ENCODE data around the gene SYT1.

Gene SYT1

DNA sequence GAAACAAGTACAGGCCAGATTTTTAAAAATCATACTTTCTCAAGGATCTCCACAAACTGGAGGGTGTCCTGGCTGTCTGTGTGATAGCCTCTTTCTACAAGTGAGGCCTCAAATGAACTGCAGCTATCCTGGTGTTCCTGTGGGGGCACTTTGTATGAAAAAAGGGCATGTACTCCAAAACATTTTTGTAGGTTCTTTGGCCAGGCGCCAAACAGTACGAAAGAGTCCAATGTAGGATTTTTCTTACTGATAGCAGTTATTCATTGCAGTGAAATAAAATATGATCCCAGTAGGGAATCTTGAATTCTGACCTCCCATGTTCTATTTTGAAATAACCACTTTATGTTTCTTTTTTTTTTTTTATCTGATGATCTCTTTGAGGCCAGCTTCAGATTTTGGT is 444.5 kb downstream of the SYT1 start:
- TF ChIP-seq, protein P1, sequence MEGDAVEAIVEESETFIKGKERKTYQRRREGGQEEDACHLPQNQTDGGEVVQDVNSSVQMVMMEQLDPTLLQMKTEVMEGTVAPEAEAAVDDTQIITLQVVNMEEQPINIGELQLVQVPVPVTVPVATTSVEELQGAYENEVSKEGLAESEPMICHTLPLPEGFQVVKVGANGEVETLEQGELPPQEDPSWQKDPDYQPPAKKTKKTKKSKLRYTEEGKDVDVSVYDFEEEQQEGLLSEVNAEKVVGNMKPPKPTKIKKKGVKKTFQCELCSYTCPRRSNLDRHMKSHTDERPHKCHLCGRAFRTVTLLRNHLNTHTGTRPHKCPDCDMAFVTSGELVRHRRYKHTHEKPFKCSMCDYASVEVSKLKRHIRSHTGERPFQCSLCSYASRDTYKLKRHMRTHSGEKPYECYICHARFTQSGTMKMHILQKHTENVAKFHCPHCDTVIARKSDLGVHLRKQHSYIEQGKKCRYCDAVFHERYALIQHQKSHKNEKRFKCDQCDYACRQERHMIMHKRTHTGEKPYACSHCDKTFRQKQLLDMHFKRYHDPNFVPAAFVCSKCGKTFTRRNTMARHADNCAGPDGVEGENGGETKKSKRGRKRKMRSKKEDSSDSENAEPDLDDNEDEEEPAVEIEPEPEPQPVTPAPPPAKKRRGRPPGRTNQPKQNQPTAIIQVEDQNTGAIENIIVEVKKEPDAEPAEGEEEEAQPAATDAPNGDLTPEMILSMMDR (conservative IDR thresholded peaks at IDR 0.05; ENCODE audit: control insufficient read depth, insufficient read depth, low read depth, low read length), result no peak
- no peak overlapping the region for H3K4me3 ChIP-seq (ENCODE audit: control insufficient read depth, low read depth, low read length)
- no peak for DNase-seq (ENCODE audit: low read depth)

DNA sequence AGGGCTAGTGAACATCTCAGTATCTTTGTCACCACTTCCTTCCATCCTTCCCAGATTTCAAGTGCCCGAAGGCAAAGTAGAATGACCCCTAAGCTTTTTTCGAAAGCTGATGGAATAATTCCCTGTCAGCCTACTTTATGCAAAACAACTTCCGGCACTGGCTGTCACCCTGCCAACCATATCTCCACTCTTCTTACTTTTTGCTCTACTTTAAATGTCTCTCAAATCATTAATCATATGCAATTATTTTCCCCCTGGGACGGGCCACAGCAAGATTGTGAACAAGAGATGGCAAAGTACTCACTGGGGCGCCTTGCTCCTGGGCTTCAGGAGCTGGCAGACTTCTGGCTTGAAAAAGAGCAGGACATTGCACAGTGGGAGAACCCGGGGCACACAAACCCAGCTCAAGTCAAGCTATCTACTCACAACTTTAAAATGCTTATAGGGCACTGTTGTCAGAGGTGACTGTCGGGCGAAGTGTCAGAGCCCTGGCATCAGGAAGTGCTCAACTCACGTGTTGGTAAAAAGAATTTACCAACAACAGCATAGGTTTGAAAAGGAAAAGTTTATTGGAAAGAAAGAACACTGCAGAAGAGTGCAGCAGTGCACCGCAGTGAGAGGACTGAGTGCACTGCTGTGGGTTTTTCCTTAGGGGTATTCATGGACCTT is 452.7 kb downstream of the SYT1 start:
- H3K4me3 ChIP-seq (ENCODE audit: control insufficient read depth, low read depth, low read length), result no peak overlapping the region
- TF ChIP-seq, protein P1 (conservative IDR thresholded peaks at IDR 0.05; ENCODE audit: control insufficient read depth, insufficient read depth, low read depth, low read length), result no peak
- DNase-seq (ENCODE audit: low read depth), result no peak

DNA sequence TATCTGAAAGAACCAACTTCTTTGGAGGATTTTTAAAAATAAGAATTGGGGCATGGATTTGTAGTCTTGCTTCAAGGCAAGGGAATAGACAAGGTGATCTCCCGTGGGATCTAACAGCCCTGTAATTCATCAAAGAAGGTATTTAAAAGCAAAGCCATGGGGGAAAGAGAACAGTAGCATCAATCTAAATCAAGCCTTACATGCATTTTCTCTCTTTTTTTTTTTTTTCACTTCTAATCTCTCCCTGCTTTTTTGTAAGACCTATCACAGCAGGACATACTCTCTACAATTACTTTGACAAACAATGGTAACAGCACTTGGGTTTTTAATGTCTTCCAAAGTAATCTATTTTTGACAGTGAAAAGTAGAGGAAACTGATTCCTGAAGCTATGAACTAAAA is 458.3 kb downstream of the SYT1 start:
- DNase-seq (ENCODE audit: low read depth), result no peak
- TF ChIP-seq, protein P1 (conservative IDR thresholded peaks at IDR 0.05; ENCODE audit: control insufficient read depth, insufficient read depth, low read depth, low read length), result no peak
- H3K4me3 ChIP-seq (ENCODE audit: control insufficient read depth, low read depth, low read length), result no peak overlapping the region

DNA sequence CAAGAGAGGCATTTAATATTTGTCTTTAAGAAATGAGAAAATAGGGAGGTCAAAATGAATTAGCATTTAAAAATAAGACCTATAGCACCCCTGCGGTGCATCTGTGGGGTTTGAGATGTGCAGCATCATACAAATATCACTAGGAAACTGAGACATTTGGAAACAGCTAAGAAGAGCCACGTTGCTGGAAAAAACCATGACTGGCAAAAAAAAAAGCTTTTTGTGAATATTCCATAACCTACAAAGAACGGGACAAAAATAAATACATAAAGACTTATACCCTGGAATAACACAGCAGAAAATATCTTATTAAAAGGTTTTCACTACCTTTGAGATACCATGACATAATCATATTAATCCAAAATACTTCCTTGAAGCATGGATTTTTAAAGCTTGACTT is 460.0 kb downstream of the SYT1 start:
- DNase-seq (ENCODE audit: low read depth), result no peak
- TF ChIP-seq, protein P1 (conservative IDR thresholded peaks at IDR 0.05; ENCODE audit: control insufficient read depth, insufficient read depth, low read depth, low read length), result no peak
- no peak overlapping the region for H3K4me3 ChIP-seq (ENCODE audit: control insufficient read depth, low read depth, low read length)

DNA sequence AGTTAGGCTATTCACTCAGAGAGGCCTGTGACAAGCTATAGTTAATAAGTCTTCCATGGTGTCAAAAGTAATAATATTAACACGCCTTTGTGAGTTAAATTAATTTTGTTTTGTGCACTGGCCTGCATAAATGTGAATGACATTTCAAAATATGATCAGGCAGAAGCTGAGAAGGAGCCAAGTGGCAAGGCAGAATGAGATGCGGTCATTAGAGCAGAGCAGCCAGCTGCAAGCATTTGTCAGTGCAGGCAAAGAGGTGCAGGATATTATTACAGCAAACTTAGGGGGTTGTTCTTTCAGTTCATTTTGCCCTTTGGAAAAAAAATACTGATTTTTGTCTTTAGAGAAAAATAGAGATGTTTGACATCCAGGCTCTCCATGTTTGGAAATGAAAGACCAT is 461.6 kb downstream of the SYT1 start:
- TF ChIP-seq, protein P1 (conservative IDR thresholded peaks at IDR 0.05; ENCODE audit: control insufficient read depth, insufficient read depth, low read depth, low read length), result no peak
- no peak for DNase-seq (ENCODE audit: low read depth)
- H3K4me3 ChIP-seq (ENCODE audit: control insufficient read depth, low read depth, low read length), result no peak overlapping the region

DNA sequence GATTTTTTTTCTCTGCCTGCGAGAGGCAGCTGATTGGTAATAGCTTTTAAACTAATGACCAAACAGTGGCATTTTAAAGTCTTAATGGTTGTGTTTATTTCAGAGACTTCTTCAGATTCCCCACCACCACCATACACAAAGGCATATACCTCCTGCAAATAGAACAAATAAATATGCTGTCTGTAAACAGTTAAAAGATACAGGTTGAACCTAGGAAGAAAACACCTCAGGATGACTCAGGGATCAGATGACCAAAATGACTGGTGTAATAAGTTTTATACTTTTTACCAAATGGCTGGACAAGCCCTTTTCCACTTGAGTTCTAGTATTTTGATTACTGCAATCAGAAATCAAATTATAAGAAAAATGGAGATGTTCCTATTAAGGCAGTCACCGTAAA is 462.1 kb downstream of the SYT1 start:
- TF ChIP-seq, protein P1 (conservative IDR thresholded peaks at IDR 0.05; ENCODE audit: control insufficient read depth, insufficient read depth, low read depth, low read length), result no peak
- no peak for DNase-seq (ENCODE audit: low read depth)
- no peak overlapping the region for H3K4me3 ChIP-seq (ENCODE audit: control insufficient read depth, low read depth, low read length)

DNA sequence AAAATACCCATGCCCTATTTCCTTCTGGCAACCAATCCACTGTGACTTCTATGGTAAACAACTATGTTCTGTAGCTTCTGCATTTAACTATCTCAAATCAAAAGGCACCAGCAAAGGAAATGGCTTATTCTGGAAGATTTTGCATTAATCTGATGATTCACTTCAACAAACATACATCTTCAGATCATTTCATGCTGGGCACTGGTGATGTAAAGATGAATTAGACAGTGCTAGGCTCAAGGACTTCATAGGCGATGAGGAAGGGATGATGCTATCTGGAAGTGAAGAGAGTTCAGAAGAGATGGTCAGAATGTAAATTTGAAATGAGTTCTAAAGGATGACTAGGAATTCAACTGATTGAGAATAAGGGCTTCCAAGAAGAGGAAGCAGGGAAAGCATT is 462.9 kb downstream of the SYT1 start:
- no peak overlapping the region for H3K4me3 ChIP-seq (ENCODE audit: control insufficient read depth, low read depth, low read length)
- peak; percentile 4 for DNase-seq (ENCODE audit: low read depth)
- TF ChIP-seq, protein P1 (conservative IDR thresholded peaks at IDR 0.05; ENCODE audit: control insufficient read depth, insufficient read depth, low read depth, low read length), result no peak
